ENCODE results near the gene ANTKMT.
"Not testable (repeated sequence)": the region's sequence is repeated elsewhere in the genome, so short reads cannot be mapped to it uniquely, and the experiment has no call there.

The ANTKMT gene

DNA sequence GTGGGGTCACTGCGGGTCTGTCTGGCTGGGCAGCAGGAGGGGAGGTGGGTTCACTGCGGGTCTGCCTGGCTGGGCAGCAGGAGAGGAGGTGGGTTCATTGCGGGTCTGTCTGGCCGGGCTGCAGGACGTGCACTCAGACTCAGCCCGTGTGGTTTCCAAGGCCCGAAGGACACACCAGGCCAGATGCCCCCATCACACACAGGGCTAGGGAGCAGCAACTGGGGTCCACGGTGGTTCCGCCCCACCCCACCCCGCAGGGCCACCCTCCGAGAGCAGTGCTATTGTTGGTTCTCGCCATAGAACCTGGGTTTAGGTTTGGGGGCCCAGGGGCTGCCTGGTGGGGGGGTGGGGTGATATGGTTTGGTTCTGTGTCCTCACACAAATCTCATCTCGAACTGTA lies 25.7 kb downstream of the ANTKMT start:
- DNase-seq, result no peak

DNA sequence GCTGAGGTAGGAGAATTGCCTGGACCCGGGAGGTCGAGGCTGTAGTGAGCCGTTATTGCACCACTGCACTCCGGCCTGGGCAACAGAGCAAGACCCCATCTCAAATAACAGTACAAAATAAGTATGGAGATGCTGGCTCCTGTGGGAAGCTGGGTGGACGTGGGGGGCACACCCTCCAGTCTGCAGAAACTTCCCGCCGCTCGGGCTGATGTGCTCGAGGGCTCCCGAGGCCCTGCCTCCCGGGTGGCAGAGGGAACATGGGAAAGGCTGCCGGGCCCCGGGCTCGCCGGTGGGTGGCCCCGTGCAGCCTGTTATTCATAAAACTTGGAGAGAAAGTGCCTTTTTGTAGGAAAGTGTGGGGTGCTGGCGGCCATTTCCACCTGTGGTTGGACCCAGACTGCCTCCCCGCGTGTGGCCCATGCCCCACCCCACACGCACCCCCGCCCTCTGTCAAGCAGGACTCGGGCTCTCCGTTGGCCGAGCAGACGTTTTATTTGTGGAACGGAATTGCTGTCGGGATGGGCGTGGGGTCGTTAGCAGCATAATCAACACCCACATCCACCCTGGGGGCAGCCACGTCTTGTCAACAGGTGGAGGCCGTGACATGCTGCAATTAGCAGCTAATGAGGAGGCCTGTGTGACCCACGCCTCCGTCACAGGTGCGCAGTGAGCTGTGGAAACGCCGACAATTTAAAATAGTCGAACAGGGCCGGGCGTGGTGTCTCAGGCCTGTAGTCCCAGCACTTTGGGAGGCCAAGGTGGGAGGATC lies 27.2 kb downstream of the ANTKMT start:
- no peak for DNase-seq

DNA sequence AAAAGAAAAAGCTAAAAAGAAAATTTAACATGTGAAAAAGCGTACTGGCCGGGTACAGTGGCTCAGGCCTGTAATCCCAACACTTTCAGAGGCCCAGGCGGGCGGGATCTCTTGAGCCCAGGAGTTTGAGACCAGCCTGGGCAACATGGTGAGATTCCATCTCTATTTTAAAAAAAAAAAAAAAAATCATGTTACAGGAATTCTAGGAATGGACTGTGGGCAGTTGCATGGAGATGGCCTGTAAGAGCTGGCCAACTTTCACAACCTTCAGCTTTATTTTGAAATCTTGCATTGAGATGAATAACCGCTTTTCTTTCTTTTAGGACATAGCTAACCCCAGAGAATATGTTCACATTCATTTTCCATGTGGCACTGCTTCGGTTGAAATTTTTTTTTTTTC lies 28.1 kb downstream of the ANTKMT start:
- DNase-seq, result no peak

DNA sequence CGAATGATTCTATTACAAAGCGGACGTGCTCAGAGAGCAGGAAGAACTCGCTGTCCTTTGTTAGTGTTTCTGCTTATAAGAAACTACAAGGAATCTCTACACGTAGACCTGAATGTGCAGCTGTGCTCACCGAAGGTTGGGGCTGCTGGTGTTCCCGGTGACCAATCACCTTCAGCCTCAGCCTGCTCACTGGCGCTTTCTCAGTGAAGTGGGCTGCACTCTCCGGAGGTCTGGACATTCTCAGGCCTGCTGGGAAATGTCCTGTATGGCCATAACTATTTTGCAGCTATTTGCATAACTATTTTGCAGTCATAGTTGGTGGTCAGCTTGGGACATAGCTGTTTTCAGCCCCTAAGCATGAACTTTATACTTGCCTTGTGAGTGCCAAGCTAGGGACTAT lies 29.5 kb downstream of the ANTKMT start:
- no peak for DNase-seq

DNA sequence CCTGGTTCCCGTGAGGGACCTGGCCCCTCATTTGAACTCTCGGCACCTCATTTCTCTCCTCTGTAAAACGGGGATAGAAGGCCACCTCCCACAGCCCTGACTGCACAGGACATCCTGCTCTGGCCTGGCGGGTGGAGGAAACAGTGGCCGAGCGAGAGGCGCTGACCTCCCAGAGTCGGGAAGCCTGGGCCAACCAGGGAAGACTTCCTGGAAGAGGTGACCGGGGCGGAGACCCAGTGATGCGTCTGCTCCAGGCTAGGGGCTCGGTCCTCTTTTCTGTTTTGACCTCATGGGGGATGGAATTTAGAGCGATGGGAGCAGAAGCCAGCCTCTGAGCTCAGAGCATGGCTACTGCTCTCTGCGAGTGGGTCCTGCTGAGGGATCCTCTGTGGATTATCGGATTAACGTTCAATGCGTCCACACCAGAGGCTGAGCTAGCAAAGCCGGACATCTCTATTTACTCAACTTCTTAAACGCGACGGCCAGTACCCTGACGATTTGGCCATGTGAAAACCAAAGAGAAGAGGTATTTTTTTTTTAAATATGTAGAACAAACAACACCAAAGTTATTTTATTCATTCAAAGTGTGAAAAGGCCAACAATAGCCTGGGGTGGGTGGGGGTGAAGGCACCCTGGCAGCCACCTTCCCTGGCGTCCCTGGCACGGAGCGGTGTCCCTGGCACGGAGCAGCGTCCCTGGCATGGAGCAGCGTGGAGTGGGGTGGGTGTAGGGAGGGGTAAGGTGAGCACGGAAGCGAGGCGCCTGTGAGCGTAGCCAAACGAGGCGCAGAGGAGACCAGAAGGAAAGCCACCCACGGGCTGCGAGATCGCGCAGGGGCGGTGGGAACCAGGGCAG lies 30.4 kb downstream of the ANTKMT start:
- no peak for DNase-seq

DNA sequence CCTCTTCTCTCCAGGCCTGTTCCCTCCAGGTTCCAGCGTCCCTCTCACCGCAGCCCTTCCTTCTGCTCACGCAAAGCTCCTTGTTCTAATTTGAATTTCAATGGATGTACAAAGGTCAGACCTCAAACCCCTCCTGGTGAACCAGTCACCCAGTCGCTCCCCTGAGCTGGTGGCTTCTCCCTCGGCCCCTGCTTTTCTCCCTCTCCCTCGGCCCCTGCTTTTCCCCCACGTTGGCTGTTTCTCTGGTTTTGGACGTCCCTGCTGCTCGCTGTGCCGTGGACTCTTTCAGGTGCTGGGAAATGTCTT lies 31.0 kb downstream of the ANTKMT start:
- DNase-seq, result no peak

DNA sequence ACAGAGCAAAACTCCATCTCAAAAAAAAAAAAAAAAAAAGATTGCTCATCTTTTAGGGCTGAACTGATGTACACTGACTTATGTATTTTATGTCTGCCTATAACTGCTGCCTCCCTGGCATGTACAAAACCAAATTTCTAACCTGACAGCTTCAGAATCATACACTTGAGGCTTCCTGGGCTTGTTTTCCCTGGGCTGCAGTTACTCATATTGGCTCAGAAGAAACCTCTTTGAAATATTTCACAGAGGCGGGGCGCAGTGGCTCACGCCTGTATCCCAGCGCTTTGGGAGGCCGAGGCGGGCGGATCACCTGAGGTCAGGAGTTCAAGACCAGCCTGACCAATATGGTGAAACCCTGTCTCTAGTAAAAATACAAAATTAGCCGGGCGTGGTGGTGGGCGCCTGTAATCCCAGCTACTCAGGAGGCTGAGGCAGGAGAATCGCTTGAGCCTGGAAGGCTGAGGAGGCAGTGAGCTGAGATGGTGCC lies 33.2 kb downstream of the ANTKMT start:
- not testable (repeated sequence) for DNase-seq

DNA sequence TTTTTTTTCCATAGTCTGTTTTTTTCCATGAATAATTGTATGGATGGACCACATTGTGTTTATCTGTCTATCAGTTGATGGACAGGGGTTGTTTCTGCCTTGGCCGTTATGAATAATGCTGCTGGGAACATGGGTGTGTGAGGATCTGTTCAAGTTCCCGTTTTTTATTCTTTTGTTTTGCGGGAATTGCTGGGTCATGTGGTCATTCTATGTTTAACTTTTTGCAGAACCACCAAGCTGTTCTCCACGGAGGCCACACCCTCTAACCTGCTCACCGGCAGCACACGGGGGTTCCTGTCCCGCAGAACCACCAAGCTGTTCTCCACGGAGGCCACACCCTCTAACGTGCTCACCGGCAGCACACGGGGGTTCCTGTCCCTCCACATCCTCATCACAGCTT lies 33.7 kb downstream of the ANTKMT start:
- no peak for DNase-seq

DNA sequence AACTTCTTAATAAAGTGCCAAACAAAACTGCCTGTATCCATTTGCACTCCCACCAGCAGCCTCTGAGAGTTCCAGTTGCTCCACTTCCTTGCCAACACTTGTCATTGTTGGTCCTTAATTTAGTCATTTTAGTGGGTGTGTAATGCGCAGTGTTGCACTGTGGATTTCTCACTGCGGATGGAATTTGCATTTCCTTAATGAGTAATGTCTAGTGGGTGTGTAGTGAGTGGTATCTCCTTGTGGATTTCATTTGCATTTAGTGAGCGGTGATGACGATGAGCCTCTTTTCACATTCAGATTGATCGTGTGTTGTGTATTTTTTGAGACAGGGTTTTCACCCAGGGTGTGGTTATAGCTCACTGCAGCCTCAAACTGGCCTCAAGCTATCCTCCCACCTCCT lies 35.5 kb downstream of the ANTKMT start:
- no peak for DNase-seq

DNA sequence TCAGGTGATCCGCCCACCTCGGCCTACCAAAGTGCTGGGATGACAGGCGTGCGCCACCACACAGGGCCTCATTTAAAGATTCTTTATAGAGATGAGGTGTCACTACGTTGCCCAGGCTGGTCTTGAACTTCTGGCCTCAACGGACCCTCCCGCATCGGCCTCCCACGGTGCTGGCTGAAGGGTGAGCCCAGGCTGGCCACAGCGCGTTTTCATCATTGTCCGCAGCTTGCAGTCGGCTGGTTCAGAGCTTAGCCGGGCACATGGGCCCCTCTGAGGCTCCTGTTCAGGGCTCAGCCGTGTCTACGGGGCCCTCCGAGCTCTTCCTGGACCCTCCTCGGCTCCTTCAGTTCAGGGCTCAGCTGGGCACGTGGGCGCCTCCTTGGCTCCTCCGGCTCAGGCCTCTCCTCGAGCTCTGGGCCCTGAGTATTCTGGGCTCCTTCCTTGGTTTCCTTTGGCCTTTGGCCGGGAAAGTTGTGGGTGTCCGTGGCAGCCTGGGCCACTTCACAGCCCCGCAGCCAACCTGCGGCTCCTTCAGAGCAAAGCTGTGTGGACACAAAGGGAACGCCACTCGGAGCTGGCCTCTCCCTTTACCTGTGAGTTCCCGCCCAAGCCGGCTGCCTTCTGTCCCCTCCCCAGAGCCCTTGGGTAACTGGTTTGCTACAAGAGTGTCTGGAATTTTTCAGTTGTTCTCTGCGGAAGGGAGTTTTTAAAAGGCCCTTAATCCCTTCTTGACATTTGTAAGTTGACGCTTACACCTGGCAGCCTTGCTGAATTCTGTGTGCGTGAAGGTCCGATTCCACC lies 38.4 kb downstream of the ANTKMT start:
- no peak for DNase-seq

DNA sequence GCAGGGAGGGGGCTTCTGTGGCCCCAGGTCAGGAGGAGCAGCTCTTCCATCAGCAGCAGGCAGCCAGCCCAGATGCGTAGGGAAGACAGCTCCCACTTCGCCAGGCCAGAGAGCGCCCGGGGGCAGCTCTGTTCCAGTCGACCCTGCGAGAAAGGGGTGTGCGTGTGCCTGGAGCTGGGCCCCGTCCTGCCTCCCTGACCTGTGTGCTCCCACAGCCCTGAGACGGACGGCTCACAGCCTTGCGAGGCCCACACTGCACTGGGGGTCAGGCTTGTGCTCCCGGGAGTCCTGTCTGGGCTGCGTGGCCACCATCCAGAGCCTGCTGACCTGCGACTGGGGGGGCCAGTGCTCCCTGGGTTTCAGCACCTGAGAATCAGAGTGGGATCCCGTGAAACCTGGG lies 39.1 kb downstream of the ANTKMT start:
- DNase-seq, result no peak

DNA sequence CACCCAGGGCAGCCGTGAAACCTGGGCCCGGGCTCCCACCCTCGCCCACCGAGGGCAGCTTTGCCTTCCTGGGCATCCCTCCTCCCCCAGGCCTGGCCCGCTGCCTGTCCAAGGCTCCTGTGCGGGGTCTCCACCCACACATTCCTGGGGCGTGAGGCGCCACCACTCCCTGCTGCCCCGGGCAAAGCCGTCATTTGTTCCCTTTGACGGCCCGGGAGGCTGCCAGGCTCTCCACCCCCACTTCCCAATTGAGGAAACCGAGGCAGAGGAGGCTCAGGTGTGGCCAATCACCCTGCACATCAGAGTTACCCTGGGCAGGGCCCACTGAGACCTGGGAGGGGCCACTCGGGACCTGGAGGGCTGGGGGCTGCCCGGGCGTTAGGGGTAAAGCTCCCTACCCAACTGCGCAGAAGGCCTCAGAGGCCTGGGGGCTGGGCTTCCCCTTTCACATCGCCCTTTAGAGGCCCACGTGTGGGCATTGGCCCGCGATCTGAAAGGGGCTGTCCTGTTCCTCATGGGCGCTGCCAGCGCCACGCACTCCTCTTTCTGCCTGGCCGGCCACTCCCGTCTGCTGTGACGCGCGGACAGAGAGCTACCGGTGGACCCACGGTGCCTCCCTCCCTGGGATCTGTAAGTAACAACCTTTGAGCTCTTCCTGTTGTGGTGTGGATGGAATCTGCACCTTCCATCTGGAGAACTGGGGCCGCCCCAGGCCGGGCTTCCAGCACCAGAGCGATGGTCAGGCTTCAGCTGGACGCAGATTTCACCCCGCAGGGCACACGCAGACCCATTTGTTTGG lies 39.8 kb downstream of the ANTKMT start, which contains the start of gene MSLN:
TSS of gene MSLN (plus strand) at position 190 of the 799 bp plus-strand sequence. CDS start 1,947 bp downstream, outside the sequence.
- DNase-seq, result no peak

DNA sequence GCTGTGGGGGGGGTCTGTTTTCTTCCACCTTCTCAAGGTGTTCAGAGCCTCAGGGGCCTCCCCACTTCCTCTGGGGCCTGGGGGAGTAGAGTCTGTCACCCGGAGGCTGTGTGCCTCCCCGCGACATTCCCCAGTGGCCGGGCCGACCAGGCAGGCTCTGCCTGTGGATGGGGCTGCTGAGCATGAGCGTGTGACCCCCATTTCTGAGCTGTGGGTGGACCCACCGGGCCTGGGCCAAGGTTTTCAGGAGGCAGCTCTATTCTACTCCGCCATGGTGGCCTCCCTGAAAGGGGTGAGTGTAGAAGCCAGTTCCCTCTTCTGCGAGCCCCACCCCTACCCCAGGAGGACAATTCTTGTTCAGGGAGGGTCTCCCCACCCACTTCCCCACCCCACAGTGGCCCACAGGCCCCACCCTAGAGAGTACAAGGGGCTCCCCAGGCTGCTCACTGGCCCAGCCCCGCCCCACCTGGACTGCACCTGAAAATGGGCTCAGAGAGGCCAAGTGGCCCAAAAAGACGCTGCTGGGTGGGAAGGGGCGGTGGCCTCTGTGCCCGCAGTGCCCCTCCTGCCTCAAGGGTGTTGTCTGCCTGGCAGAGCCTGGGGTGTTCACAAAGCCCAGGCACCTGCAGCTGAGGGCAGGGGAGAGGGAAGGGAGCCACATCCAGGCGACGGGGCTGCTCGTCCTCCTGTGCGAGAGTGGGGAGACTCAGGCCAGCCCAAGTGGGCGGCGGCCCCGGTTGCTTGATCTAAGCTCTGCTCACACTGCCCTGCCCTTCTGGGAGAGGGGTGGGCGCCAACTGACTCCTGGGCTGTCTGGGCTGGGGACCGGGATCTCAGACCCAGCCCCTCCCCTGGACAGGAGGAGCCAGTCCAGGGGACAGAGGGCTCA lies 40.9 kb downstream of the ANTKMT start:
- DNase-seq, result no peak

DNA sequence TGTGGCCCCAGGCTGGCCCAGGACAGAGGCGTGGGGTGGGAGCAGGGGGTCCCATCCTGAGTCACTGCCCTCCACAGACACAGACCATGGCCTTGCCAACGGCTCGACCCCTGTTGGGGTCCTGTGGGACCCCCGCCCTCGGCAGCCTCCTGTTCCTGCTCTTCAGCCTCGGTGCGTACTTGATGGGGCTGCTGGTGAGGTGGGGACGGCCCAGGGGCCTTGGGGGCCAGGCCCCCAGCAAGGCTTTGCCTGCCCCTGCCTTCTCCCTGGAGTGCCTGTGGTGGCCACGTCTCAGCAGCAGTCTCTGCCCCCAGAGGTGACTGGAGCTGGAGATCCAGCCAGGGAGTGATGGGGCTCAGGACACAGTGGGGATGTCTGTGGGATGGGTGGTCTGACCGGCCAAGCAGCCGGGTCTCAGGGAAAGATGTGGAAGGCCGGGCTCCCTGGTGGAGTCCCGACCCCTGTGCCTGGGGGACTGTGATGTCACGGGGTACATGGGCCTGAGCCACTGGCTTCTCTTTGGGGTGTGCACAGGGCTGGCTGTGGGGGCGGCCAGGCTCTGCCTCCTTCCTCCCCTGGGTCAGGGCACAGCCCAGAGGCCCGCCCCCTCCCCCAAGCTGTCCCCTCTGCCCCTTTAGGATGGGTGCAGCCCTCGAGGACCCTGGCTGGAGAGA lies 41.8 kb downstream of the ANTKMT start:
- DNase-seq, result no peak

DNA sequence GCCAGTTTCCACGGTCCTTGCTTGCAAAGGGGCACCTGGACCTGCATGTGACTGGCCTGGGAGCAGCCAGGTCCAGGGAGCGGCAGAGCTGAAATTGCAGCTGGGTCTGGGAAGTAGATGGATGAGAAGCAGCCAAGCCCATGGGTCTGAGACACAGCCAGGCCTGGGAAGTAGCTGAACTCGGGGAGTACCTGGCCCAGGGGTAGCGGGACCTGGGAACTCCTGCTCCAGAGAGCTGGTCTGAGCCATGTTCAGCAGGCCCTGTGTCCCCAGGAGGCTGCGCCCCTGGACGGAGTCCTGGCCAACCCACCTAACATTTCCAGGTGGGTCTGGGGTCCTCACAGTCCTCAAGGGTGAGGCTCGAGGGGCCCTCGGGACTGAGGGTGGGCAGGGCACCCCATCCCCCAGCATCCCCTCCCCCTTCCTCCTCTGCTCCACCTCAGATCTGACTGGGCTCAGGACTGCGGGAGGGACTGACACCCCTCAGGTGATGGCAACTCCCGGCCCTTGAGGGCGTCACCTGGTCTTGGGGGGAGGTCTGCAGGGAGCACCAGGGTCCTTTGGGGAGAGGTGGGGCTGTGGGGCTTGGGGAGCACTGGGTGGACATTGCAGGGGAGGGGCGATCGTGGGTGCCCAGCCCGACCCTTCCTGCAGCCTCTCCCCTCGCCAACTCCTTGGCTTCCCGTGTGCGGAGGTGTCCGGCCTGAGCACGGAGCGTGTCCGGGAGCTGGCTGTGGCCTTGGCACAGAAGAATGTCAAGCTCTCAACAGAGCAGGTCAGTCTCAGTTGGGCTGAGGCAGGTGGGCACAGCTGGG lies 42.6 kb downstream of the ANTKMT start:
- DNase-seq, result no peak

DNA sequence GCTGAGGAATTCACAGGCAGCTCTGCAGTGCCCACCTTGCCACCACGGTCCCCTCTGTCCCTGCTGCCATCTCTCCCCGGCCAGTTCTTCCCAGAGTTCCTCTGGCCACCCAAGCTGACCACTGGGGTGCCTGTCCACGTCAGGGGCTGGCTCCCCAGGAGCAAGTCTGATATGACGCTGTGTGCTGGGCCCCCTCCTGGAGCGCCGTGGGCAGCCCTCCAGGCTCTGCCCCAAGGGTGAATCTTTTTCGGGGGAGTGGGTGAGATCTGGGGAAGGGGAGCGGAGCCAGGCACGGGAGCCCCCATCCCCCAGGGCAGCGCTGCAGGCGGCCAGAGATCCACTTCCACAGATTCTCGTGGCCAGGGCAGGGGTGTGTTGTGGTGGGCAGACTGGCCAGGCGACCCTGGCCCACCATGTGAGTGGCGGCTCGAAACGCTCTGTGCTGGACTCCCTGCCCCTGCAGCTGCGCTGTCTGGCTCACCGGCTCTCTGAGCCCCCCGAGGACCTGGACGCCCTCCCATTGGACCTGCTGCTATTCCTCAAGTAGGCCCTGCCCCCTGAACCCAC lies 43.3 kb downstream of the ANTKMT start:
- no peak for DNase-seq

DNA sequence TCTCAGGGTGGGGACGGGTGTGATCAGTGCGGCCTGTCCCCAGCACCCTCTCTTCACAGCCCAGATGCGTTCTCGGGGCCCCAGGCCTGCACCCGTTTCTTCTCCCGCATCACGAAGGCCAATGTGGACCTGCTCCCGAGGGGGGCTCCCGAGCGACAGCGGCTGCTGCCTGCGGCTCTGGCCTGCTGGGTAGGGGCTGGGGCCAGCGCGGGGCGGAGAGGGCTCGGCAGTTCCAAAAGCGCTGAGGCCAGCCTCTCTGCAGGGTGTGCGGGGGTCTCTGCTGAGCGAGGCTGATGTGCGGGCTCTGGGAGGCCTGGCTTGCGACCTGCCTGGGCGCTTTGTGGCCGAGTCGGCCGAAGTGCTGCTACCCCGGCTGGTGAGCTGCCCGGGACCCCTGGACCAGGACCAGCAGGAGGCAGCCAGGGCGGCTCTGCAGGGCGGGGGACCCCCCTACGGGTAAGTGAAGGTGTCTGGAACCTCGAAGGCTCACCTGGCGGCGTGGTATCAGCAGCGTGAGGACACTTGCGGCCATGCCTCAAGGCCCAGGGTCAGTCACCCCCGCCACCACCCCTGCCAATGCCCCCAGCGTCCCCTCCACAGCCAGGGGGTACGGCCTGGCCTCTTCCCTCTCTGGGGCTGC lies 44.0 kb downstream of the ANTKMT start:
- DNase-seq, result no peak

DNA sequence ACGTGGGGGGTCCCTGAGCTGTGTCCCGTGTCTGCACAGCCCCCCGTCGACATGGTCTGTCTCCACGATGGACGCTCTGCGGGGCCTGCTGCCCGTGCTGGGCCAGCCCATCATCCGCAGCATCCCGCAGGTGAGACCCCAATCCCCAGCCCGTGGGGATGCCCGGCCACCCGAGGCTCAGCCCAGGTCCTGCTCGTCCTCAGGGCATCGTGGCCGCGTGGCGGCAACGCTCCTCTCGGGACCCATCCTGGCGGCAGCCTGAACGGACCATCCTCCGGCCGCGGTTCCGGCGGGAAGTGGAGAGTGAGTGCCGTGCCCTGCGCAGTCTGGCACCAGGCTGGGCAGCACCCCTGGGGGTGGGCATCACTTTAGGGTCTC lies 44.5 kb downstream of the ANTKMT start:
- DNase-seq, result no peak
